ENCODE results near the gene NRARP. TPM values are rescaled to one million over a fixed set of nuclear protein-coding genes. Genes with fewer than 3 reads are reported as not detected.

Gene NRARP
- total RNA-seq, 2 experiments from 2014 or later, result 6.9 to 8.9 TPM

DNA sequence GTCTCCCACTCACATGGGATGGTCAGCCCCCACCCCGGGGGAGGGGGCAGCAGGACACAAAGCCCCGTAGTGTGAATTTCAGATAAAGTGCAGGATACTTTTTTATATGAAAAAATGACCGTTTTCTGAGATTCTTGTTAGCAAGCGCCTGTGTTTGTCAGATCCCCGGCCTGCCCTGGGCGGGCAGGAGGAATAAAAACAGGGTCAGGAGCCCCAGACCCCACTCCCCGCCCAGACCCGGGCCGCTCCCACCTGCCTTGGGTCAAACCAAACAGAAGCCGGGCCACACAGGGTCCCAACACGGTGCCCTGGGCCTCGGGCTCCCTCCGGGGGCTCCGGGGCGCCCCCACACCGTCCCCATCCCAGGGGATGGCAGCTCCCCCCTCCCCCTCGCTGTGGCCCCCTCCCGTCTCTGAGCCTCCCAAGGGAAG, 13.5 kb upstream of the NRARP start:
- peak overlapping the region; percentile 4 for H3K4me3 ChIP-seq (ENCODE audit: low read depth, low read length, poor library complexity, severe bottlenecking)
- H3K9me3 ChIP-seq (ENCODE audit: low read length), result no peaks in the 10 kb centered on the region
- no peak overlapping the region for H3K27ac ChIP-seq (ENCODE audit: low read depth, low read length, poor library complexity, severe bottlenecking)
- no peak for DNase-seq (ENCODE audit: low spot score)
- TF ChIP-seq EZH2phosphoT487 (IDR thresholded peaks at IDR 0.05; ENCODE audit: borderline replicate concordance, low read depth, low read length), result no peak
- TF ChIP-seq, protein P1, sequence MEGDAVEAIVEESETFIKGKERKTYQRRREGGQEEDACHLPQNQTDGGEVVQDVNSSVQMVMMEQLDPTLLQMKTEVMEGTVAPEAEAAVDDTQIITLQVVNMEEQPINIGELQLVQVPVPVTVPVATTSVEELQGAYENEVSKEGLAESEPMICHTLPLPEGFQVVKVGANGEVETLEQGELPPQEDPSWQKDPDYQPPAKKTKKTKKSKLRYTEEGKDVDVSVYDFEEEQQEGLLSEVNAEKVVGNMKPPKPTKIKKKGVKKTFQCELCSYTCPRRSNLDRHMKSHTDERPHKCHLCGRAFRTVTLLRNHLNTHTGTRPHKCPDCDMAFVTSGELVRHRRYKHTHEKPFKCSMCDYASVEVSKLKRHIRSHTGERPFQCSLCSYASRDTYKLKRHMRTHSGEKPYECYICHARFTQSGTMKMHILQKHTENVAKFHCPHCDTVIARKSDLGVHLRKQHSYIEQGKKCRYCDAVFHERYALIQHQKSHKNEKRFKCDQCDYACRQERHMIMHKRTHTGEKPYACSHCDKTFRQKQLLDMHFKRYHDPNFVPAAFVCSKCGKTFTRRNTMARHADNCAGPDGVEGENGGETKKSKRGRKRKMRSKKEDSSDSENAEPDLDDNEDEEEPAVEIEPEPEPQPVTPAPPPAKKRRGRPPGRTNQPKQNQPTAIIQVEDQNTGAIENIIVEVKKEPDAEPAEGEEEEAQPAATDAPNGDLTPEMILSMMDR (conservative IDR thresholded peaks at IDR 0.05; ENCODE audit: low read length), result no peak
- no TSS peak for BruUV-seq (replicated peaks)
- H4K20me1 ChIP-seq (ENCODE audit: insufficient read depth, low read length), result no peaks in the 10 kb centered on the region
- POLR2A ChIA-PET, result no interaction called here
- H3K9me2 ChIP-seq (ENCODE audit: insufficient read depth, low read length), result no peaks in the 10 kb centered on the region
- intact Hi-C loops (cut with micrococcal nuclease; ENCODE audit: unreplicated experiment), result no loop called here
- H3K4me1 ChIP-seq (ENCODE audit: insufficient read depth, low read length, poor library complexity, severe bottlenecking), result peaks cover 34% of the 10 kb centered on the region
- H2AFZ ChIP-seq (ENCODE audit: low read length), result no peak overlapping the region
- H3K79me2 ChIP-seq (ENCODE audit: insufficient read depth, low read depth, low read length), result no peaks in the 10 kb centered on the region
- H3K4me2 ChIP-seq (ENCODE audit: low read length), result peak overlapping the region; percentile 28; the same call in 1 of the 2 replicates
- H3K36me3 ChIP-seq (ENCODE audit: insufficient read depth, low read length), result no peaks in the 10 kb centered on the region
- CTCF ChIA-PET (ENCODE audit: unreplicated experiment), result no interaction called here

DNA sequence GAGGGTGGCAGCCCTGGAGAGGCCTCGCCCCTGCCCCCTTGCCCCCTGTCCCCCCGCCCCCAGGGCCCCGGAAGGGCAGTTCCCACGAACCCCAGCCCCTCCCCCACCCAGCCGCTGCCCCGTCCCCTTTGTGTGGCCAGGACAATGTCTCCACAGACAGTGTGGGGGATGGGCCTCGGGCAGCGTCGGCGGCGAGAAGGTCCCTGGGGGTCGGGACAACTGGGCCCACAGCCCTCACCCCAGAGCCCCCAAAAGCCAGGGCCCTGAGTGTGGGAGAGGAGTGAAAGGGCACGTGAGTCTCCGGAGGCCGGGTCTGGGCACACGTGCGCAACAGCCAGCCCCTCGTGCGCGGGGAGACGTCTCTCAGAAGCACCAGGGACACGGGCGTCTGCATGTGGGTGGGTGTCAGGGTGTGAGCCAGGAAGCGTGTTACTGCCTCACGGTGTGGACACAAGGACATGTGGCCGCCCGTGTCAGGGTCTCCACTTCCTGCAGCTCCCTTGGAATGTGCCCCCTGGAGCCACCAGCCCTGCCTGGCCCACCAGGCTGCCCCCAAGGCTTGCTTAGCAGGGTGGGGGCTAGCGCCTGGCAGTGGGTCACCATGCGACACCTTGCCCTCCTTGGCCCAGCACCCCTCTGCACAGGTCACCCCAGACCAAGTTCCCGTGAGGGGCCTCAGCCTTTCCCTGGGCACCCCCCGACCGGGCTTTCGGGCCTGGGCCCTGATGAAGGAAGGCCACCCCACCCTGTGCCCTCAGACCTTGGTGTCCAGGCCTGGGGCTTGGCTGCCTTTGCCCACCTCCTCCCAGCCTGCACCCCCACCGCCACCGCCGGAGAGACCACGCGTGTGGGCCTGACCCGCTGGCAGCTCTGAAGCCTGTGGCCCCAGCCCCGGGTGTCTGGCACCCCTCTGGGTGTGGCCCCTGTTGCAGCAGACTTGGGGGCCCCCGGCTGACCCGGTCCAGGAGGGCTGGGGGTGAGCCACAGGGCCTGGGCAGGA, 12.8 kb upstream of the NRARP start:
- H3K9me3 ChIP-seq (ENCODE audit: low read length), result no peaks in the 10 kb centered on the region
- intact Hi-C loops (cut with micrococcal nuclease; ENCODE audit: unreplicated experiment), result no loop called here
- no TSS peak for BruUV-seq (replicated peaks)
- no peak overlapping the region for H2AFZ ChIP-seq (ENCODE audit: low read length)
- H3K9me2 ChIP-seq (ENCODE audit: insufficient read depth, low read length), result no peaks in the 10 kb centered on the region
- TF ChIP-seq EZH2phosphoT487 (IDR thresholded peaks at IDR 0.05; ENCODE audit: borderline replicate concordance, low read depth, low read length), result no peak
- TF ChIP-seq, protein P1 (conservative IDR thresholded peaks at IDR 0.05; ENCODE audit: low read length), result no peak
- no peaks in the 10 kb centered on the region for H3K36me3 ChIP-seq (ENCODE audit: insufficient read depth, low read length)
- no peak overlapping the region for H3K27ac ChIP-seq (ENCODE audit: low read depth, low read length, poor library complexity, severe bottlenecking)
- no peak overlapping the region for H3K4me2 ChIP-seq (ENCODE audit: low read length)
- ChIA-PET POLR2A (no interaction called here), CTCF (ENCODE audit: unreplicated experiment) (no interaction called here)
- no peaks in the 10 kb centered on the region for H4K20me1 ChIP-seq (ENCODE audit: insufficient read depth, low read length)
- DNase-seq (ENCODE audit: low spot score), result no peak
- no peaks in the 10 kb centered on the region for H3K79me2 ChIP-seq (ENCODE audit: insufficient read depth, low read depth, low read length)
- no peak overlapping the region for H3K4me3 ChIP-seq (ENCODE audit: low read depth, low read length, poor library complexity, severe bottlenecking)
- H3K4me1 ChIP-seq (ENCODE audit: insufficient read depth, low read length, poor library complexity, severe bottlenecking), result peaks cover 26% of the 10 kb centered on the region
